CD4-positive, alpha-beta memory T cell (primary cell): ENCODE measurements around the gene FBRSL1. TPM values are rescaled to one million over a fixed set of nuclear protein-coding genes. Genes with fewer than 3 reads are reported as not detected.

ENCODE experiments used
- CTCF ChIA-PET: fragments of 350-600 bp; sonication (Branson Sonifier 250); formaldehyde crosslinking; loops from one replicate; lab custom pipeline; 2021; ENCODE audit warnings: inconsistent platforms; ENCODE audit not compliant: partially characterized antibody; lab: Charles Lee
- POLR2A ChIA-PET: fragments of 350-600 bp; sonication (Branson Sonifier 250); formaldehyde crosslinking; loops from one replicate; lab custom pipeline; 2021; ENCODE audit not compliant: partially characterized antibody; lab: Charles Lee
- DNase-seq, 5 donors: peaks; one replicate each; pipeline versions ENCODE4 v3.0.0 to v3.0.0-alpha.2; 2020 to 2022; ENCODE audit warnings: mixed read lengths in 1 of 5
- H3K27ac ChIP-seq: one replicate; pipeline ENCODE4 v1.7.0; 2013; ENCODE audit warnings: low read depth, low read length
- H3K27me3 ChIP-seq: 2 replicates; pipeline ENCODE4 v1.7.0; 2013; ENCODE audit warnings: mild to moderate bottlenecking, low read length, moderate library complexity; ENCODE audit not compliant: insufficient read depth
- H3K36me3 ChIP-seq: 2 replicates; pipeline ENCODE4 v1.7.0; 2013; ENCODE audit warnings: mild to moderate bottlenecking, low read length, moderate library complexity; ENCODE audit not compliant: insufficient read depth
- H3K4me1 ChIP-seq: 2 replicates; pipeline ENCODE4 v1.7.0; 2013; ENCODE audit warnings: mild to moderate bottlenecking, low read length, moderate library complexity; ENCODE audit not compliant: insufficient read depth
- H3K4me3 ChIP-seq, 2 donors: one replicate each; pipeline ENCODE4 v1.7.0; 2013; ENCODE audit warnings: low read length in 2 of 2, mild to moderate bottlenecking in 1 of 2
- H3K9me3 ChIP-seq, 2 donors: one replicate each; pipeline ENCODE4 v1.7.0; 2013; ENCODE audit warnings: low read length in 2 of 2, control low read depth in 1 of 2; ENCODE audit not compliant: control insufficient read depth in 1 of 2
- H3K27ac Mint-ChIP-seq, 7 donors: one replicate each; pipeline ENCODE4 v1.8.0; 2020 to 2021; ENCODE audit warnings: mixed read lengths in 7 of 7, mild to moderate bottlenecking in 6 of 7, inconsistent platforms in 3 of 7, moderate library complexity in 3 of 7
- H3K27me3 Mint-ChIP-seq, 2 donors: one replicate each; pipeline ENCODE4 v1.8.0; 2020 to 2021; ENCODE audit warnings: mixed read lengths in 2 of 2
- H3K36me3 Mint-ChIP-seq, 2 donors: one replicate each; pipeline ENCODE4 v1.8.0; 2020 to 2021; ENCODE audit warnings: mixed read lengths in 2 of 2, inconsistent platforms in 1 of 2, mild to moderate bottlenecking in 1 of 2
- H3K4me1 Mint-ChIP-seq, 4 donors: one replicate each; pipeline ENCODE4 v1.8.0; 2020 to 2021; ENCODE audit warnings: mixed read lengths in 4 of 4, mild to moderate bottlenecking in 1 of 4
- H3K4me3 Mint-ChIP-seq, 8 donors: one replicate each; pipeline ENCODE4 v1.8.0; 2020 to 2021; ENCODE audit warnings: mixed read lengths in 8 of 8, mild to moderate bottlenecking in 7 of 8, moderate library complexity in 6 of 8, inconsistent platforms in 3 of 8
- H3K9me3 Mint-ChIP-seq, 8 donors: one replicate each; pipeline ENCODE4 v1.8.0; 2020 to 2021; ENCODE audit warnings: mixed read lengths in 8 of 8, mild to moderate bottlenecking in 5 of 8, inconsistent platforms in 3 of 8, moderate library complexity in 1 of 8
- intact Hi-C: fragments of 100-400 bp; cut with micrococcal nuclease; formaldehyde crosslinking; loops from one replicate; pipeline ENCODE4 v1.15.1; 2023
- polyA plus RNA-seq, 2 donors: library from polyadenylated mRNA; unstranded; fragments of 300-500 nt; fragmentation: Illumina TruSeq; gene quantifications; one replicate each; pipeline ENCODE4 v1.2.3, GENCODE V29; 2021
- total RNA-seq, 2 experiments: library from RNA; stranded (reverse); gene quantifications; one replicate each; pipeline ENCODE4 v1.2.3, GENCODE V29; 2021

Gene FBRSL1
- total and polyA plus RNA-seq, 4 experiments from 2014 or later = 3.1 to 101 (median 97.3) TPM; not detected in 1

- intact Hi-C loops = no loop called here
- Mint-ChIP-seq H3K4me3 (no peak overlapping the region), H3K36me3 (peaks cover 2 to 8% of the 10 kb centered on the region in 2 donors), H3K9me3 (no peaks in the 10 kb centered on the region), H3K27ac (no peak overlapping the region), H3K27me3 (no peaks in the 10 kb centered on the region), H3K4me1 (peaks cover 3 to 6% (median 5%) of the 10 kb centered on the region in 4 donors)
- Histone ChIP-seq H3K27ac (no peak overlapping the region), H3K27me3 (no peaks in the 10 kb centered on the region), H3K4me3 (no peak overlapping the region), H3K9me3 (no peaks in the 10 kb centered on the region), H3K36me3 (no peaks in the 10 kb centered on the region), H3K4me1 (no peaks in the 10 kb centered on the region)
- ChIA-PET CTCF (no interaction called here), POLR2A (no interaction called here)
- no peak for DNase-seq
Observed at GRCh38 chr12:132547205-132547740, 57.3 kb downstream of the FBRSL1 start.

GRCh38 chr12:132548430-132549058, 58.6 kb downstream of the FBRSL1 start:
- Histone ChIP-seq H3K36me3 (no peaks in the 10 kb centered on the region), H3K27ac (no peak overlapping the region), H3K4me1 (no peaks in the 10 kb centered on the region), H3K9me3 (no peaks in the 10 kb centered on the region), H3K4me3 (no peak overlapping the region), H3K27me3 (no peaks in the 10 kb centered on the region)
- Mint-ChIP-seq H3K36me3 (peaks cover 5 to 9% of the 10 kb centered on the region in 2 donors), H3K4me1 (peaks cover 3 to 6% (median 5%) of the 10 kb centered on the region in 4 donors), H3K4me3 (no peak overlapping the region), H3K27ac (no peak overlapping the region), H3K9me3 (no peaks in the 10 kb centered on the region), H3K27me3 (no peaks in the 10 kb centered on the region)
- POLR2A ChIA-PET = no interaction called here
- intact Hi-C loops = no loop called here
- DNase-seq = no peak
- CTCF ChIA-PET = no interaction called here

- no peaks in the 10 kb centered on the region for H3K27me3 ChIP-seq
- Mint-ChIP-seq H3K9me3 (no peaks in the 10 kb centered on the region), H3K4me3 (no peak overlapping the region), H3K36me3 (peaks cover 5 to 9% of the 10 kb centered on the region in 2 donors), H3K4me1 (peaks cover 3 to 6% (median 5%) of the 10 kb centered on the region in 4 donors), H3K27me3 (no peaks in the 10 kb centered on the region), H3K27ac (no peak overlapping the region)
- no peaks in the 10 kb centered on the region for H3K9me3 ChIP-seq
- no peaks in the 10 kb centered on the region for H3K36me3 ChIP-seq
- no peaks in the 10 kb centered on the region for H3K4me1 ChIP-seq
- POLR2A ChIA-PET = no interaction called here
- no peak overlapping the region for H3K4me3 ChIP-seq
- intact Hi-C loops = no loop called here
- CTCF ChIA-PET = no interaction called here
- no peak overlapping the region for H3K27ac ChIP-seq
- no peak for DNase-seq
Observed at GRCh38 chr12:132549059-132549458, 59.1 kb downstream of the FBRSL1 start.

- no peaks in the 10 kb centered on the region for H3K27me3 Mint-ChIP-seq
- no peaks in the 10 kb centered on the region for H3K9me3 Mint-ChIP-seq
- H3K36me3 Mint-ChIP-seq = peaks cover 4 to 5% of the 10 kb centered on the region in 2 donors
- Histone ChIP-seq H3K36me3 (no peaks in the 10 kb centered on the region), H3K4me3 (no peak overlapping the region), H3K4me1 (no peaks in the 10 kb centered on the region), H3K9me3 (no peaks in the 10 kb centered on the region), H3K27ac (no peak overlapping the region), H3K27me3 (no peaks in the 10 kb centered on the region)
- H3K4me3 Mint-ChIP-seq = no peak overlapping the region
- ChIA-PET POLR2A (no interaction called here), CTCF (no interaction called here)
- no peaks in the 10 kb centered on the region for H3K4me1 Mint-ChIP-seq
- no peak for DNase-seq
- peak overlapping the region in 1 of 7 donors; percentile 27 for H3K27ac Mint-ChIP-seq
- intact Hi-C loops = no loop called here
Observed at GRCh38 chr12:132550014-132550802, 60.3 kb downstream of the FBRSL1 start.

- no peaks in the 10 kb centered on the region for H3K9me3 ChIP-seq
- H3K36me3 ChIP-seq = no peaks in the 10 kb centered on the region
- H3K27ac ChIP-seq = no peak overlapping the region
- no peaks in the 10 kb centered on the region for H3K4me1 ChIP-seq
- Mint-ChIP-seq H3K4me3 (no peak overlapping the region), H3K27me3 (no peaks in the 10 kb centered on the region), H3K36me3 (peaks cover 4 to 5% of the 10 kb centered on the region in 2 donors), H3K9me3 (no peaks in the 10 kb centered on the region), H3K4me1 (peaks cover 0 to 6% (median 0%) of the 10 kb centered on the region in 4 donors), H3K27ac (peak overlapping the region in 1 of 7 donors; percentile 27)
- POLR2A ChIA-PET = no interaction called here
- CTCF ChIA-PET = no interaction called here
- H3K27me3 ChIP-seq = no peaks in the 10 kb centered on the region
- intact Hi-C loops = no loop called here
- DNase-seq = no peak
- no peak overlapping the region for H3K4me3 ChIP-seq
Observed at GRCh38 chr12:132550830-132551640, 61.1 kb downstream of the FBRSL1 start.

GRCh38 chr12:132551641-132552031, 61.7 kb downstream of the FBRSL1 start:
- Histone ChIP-seq H3K27me3 (no peaks in the 10 kb centered on the region), H3K4me3 (no peak overlapping the region), H3K36me3 (no peaks in the 10 kb centered on the region), H3K4me1 (no peaks in the 10 kb centered on the region), H3K27ac (no peak overlapping the region), H3K9me3 (no peaks in the 10 kb centered on the region)
- no peak overlapping the region for H3K27ac Mint-ChIP-seq
- H3K9me3 Mint-ChIP-seq = no peaks in the 10 kb centered on the region
- H3K27me3 Mint-ChIP-seq = no peaks in the 10 kb centered on the region
- ChIA-PET POLR2A (no interaction called here), CTCF (no interaction called here)
- peaks cover 0 to 8% (median 0%) of the 10 kb centered on the region in 4 donors for H3K4me1 Mint-ChIP-seq
- H3K4me3 Mint-ChIP-seq = no peak overlapping the region
- H3K36me3 Mint-ChIP-seq = peaks cover 5 to 6% of the 10 kb centered on the region in 2 donors
- no peak for DNase-seq
- intact Hi-C loops = no loop called here
